AG09309 (cell line): ENCODE measurements around the gene SMG6.

Source experiments
- DNase-seq: peaks from one replicate; pipeline ENCODE4 v3.0.0-alpha.2; 2010; ENCODE audit warnings: low read depth
- H3K4me3 ChIP-seq: 2 replicates; pipeline ENCODE4 v1.5.1; 2011; ENCODE audit warnings: mild to moderate bottlenecking, low read depth, low read length, moderate library complexity; ENCODE audit not compliant: control insufficient read depth
- CTCF ChIP-seq: IDR thresholded peaks from 2 replicates; pipeline ENCODE4 v1.5.1; 2011; ENCODE audit warnings: mild to moderate bottlenecking, low read depth, low read length, inconsistent platforms; ENCODE audit not compliant: insufficient read depth, control insufficient read depth; ENCODE audit errors: missing control alignments

Gene SMG6

GRCh38 chr17:2051933-2052559 lies 251.5 kb downstream of the SMG6 start:
- no peak for TF ChIP-seq CTCF
- no peak overlapping the region for H3K4me3 ChIP-seq
- no peak for DNase-seq

- no peak for DNase-seq
- TF ChIP-seq CTCF, result no peak
- no peak overlapping the region for H3K4me3 ChIP-seq
These were observed 252.3 kb downstream of the SMG6 start for GRCh38 chr17:2051061-2051932.

- no peak for TF ChIP-seq CTCF
- peak overlapping the region; percentile 27 for H3K4me3 ChIP-seq
- DNase-seq, result no peak
These were observed 253.1 kb downstream of the SMG6 start for GRCh38 chr17:2050300-2051060.

GRCh38 chr17:2049333-2050299 lies 254.0 kb downstream of the SMG6 start:
- peak overlapping the region; percentile 63 for H3K4me3 ChIP-seq
- no peak for TF ChIP-seq CTCF
- no peak for DNase-seq

- DNase-seq, result no peak
- H3K4me3 ChIP-seq, result peak overlapping the region; percentile 63
- no peak for TF ChIP-seq CTCF
These were observed 254.8 kb downstream of the SMG6 start for GRCh38 chr17:2048805-2049204.

- no peak overlapping the region for H3K4me3 ChIP-seq
- no peak for TF ChIP-seq CTCF
- no peak for DNase-seq
These were observed 256.0 kb downstream of the SMG6 start for GRCh38 chr17:2047590-2047989.
